ENCODE data around the gene GNL1. TPM values are rescaled to one million over a fixed set of nuclear protein-coding genes. Genes with fewer than 3 reads are reported as not detected.
A peak's percentile ranks its signal among the peaks of the same experiment; 100 is the strongest.

Gene GNL1
- total and polyA plus RNA-seq, 2 experiments from 2014 or later = 16.1 to 33.9 TPM

- Histone ChIP-seq H3K36me3 (no peaks in the 10 kb centered on the region), H3K4me3 (no peak overlapping the region), H3K4me1 (ENCODE audit: low read depth) (no peaks in the 10 kb centered on the region), H3K27me3 (no peaks in the 10 kb centered on the region), H3K9me3 (ENCODE audit: low read depth) (no peaks in the 10 kb centered on the region), H3K27ac (no peak overlapping the region)
- no peak for DNase-seq (ENCODE audit: low read depth in 1 of 2, low spot score in 1 of 2)
- TF ChIP-seq CTCF (IDR thresholded peaks at IDR 0.05; ENCODE audit: low read depth, low read length) = no peak
Measured at GRCh38 chr6:30513451-30513850, 42.8 kb downstream of the GNL1 start.

GRCh38 chr6:30511169-30511546 lies 45.1 kb downstream of the GNL1 start:
- no peak for TF ChIP-seq CTCF (IDR thresholded peaks at IDR 0.05; ENCODE audit: low read depth, low read length)
- no peaks in the 10 kb centered on the region for H3K9me3 ChIP-seq (ENCODE audit: low read depth)
- no peaks in the 10 kb centered on the region for H3K36me3 ChIP-seq
- no peak overlapping the region for H3K4me3 ChIP-seq
- no peaks in the 10 kb centered on the region for H3K27me3 ChIP-seq
- no peak for DNase-seq (ENCODE audit: low read depth in 1 of 2, low spot score in 1 of 2)
- H3K4me1 ChIP-seq (ENCODE audit: low read depth) = no peaks in the 10 kb centered on the region
- no peak overlapping the region for H3K27ac ChIP-seq

GRCh38 chr6:30510419-30511168 lies 45.7 kb downstream of the GNL1 start:
- no peak for DNase-seq (ENCODE audit: low read depth in 1 of 2, low spot score in 1 of 2)
- no peaks in the 10 kb centered on the region for H3K36me3 ChIP-seq
- no peak overlapping the region for H3K4me3 ChIP-seq
- no peaks in the 10 kb centered on the region for H3K4me1 ChIP-seq (ENCODE audit: low read depth)
- no peaks in the 10 kb centered on the region for H3K27me3 ChIP-seq
- TF ChIP-seq CTCF (IDR thresholded peaks at IDR 0.05; ENCODE audit: low read depth, low read length) = no peak
- H3K27ac ChIP-seq = no peak overlapping the region
- H3K9me3 ChIP-seq (ENCODE audit: low read depth) = no peaks in the 10 kb centered on the region

GRCh38 chr6:30508890-30509736 lies 47.2 kb downstream of the GNL1 start:
- Histone ChIP-seq H3K4me1 (ENCODE audit: low read depth) (no peaks in the 10 kb centered on the region), H3K36me3 (no peaks in the 10 kb centered on the region), H3K27ac (no peak overlapping the region), H3K4me3 (no peak overlapping the region), H3K9me3 (ENCODE audit: low read depth) (no peaks in the 10 kb centered on the region), H3K27me3 (no peaks in the 10 kb centered on the region)
- peak in 1 of 2 donors; percentile 76 for DNase-seq (ENCODE audit: low read depth in 1 of 2, low spot score in 1 of 2)
- TF ChIP-seq CTCF (IDR thresholded peaks at IDR 0.05; ENCODE audit: low read depth, low read length) = no peak

- no peak for TF ChIP-seq CTCF (IDR thresholded peaks at IDR 0.05; ENCODE audit: low read depth, low read length)
- Histone ChIP-seq H3K27ac (no peak overlapping the region), H3K27me3 (no peaks in the 10 kb centered on the region), H3K4me1 (ENCODE audit: low read depth) (no peaks in the 10 kb centered on the region), H3K36me3 (no peaks in the 10 kb centered on the region), H3K4me3 (no peak overlapping the region), H3K9me3 (ENCODE audit: low read depth) (no peaks in the 10 kb centered on the region)
- no peak for DNase-seq (ENCODE audit: low read depth in 1 of 2, low spot score in 1 of 2)
Measured at GRCh38 chr6:30507849-30508827, 48.2 kb downstream of the GNL1 start.
